ENCODE results near the gene NPAS3.

DNA sequence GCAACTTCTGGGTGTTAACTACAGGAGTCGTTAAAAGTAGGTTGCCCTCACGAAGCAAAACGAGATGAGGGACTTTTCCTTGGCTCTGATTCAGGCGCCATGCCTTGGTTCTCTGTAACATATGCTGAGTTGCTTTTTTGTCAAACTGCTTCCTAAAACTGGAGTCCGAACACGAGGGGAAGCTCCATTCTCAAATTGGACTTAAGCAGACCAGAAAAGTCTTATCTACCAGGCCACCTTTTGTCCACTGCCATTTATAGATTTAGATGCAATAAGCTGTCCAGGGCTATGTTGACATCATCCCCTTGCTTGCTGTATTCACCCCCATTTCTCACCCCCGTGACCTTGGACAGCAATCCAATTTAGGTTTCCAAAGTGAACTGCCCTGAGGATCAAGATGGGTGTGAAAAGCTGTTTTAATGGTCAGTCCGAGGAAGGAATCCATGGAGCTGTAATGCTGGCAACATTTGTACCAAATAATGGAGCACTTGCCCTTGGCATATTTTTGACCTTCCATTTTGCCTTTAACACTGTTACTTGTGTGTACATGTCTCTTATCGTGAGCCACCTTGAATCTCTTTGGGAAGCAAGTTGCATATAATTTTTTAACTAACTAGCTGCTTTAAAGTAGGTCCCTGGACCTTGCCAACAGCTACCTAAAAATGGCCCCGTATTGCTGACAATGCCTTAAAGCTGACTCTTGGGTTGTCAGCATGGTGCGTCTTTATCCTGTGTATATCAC, 714.1 kb downstream of the NPAS3 start:
- TF ChIP-seq, protein P1, sequence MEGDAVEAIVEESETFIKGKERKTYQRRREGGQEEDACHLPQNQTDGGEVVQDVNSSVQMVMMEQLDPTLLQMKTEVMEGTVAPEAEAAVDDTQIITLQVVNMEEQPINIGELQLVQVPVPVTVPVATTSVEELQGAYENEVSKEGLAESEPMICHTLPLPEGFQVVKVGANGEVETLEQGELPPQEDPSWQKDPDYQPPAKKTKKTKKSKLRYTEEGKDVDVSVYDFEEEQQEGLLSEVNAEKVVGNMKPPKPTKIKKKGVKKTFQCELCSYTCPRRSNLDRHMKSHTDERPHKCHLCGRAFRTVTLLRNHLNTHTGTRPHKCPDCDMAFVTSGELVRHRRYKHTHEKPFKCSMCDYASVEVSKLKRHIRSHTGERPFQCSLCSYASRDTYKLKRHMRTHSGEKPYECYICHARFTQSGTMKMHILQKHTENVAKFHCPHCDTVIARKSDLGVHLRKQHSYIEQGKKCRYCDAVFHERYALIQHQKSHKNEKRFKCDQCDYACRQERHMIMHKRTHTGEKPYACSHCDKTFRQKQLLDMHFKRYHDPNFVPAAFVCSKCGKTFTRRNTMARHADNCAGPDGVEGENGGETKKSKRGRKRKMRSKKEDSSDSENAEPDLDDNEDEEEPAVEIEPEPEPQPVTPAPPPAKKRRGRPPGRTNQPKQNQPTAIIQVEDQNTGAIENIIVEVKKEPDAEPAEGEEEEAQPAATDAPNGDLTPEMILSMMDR (conservative IDR thresholded peaks at IDR 0.05; ENCODE audit: low read depth, low read length), result no peak
- no peak for TF ChIP-seq EZH2 (IDR thresholded peaks at IDR 0.05; ENCODE audit: borderline replicate concordance, low read depth, low read length, poor library complexity, severe bottlenecking)
